ENCODE results near the gene FAM135A.
A peak's percentile ranks its signal among the peaks of the same experiment; 100 is the strongest.

DNA sequence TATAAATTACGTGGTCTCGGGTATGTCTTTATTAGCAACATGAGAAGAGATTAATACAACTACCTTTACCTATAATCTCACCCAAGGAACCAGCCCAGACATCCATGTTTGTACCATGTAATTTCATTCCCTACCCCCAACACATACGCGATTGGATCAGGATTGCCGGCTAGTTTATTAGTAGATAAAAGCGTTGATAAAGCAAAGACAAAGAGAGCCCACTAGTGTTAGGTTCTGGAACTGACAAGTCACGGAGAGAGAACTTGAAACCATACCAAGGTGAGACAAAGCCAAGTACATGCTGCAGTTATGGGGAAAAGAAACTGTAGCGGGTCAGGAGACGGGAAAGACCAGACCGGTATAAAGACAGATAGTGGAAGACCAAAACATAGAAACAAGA, 37.4 kb upstream of the FAM135A start:
- TF ChIP-seq, protein P1, sequence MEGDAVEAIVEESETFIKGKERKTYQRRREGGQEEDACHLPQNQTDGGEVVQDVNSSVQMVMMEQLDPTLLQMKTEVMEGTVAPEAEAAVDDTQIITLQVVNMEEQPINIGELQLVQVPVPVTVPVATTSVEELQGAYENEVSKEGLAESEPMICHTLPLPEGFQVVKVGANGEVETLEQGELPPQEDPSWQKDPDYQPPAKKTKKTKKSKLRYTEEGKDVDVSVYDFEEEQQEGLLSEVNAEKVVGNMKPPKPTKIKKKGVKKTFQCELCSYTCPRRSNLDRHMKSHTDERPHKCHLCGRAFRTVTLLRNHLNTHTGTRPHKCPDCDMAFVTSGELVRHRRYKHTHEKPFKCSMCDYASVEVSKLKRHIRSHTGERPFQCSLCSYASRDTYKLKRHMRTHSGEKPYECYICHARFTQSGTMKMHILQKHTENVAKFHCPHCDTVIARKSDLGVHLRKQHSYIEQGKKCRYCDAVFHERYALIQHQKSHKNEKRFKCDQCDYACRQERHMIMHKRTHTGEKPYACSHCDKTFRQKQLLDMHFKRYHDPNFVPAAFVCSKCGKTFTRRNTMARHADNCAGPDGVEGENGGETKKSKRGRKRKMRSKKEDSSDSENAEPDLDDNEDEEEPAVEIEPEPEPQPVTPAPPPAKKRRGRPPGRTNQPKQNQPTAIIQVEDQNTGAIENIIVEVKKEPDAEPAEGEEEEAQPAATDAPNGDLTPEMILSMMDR (conservative IDR thresholded peaks at IDR 0.05; ENCODE audit: low read depth in 2 of 2): peak; percentile 68 to 73
- TF ChIP-seq EZH2phosphoT487 (IDR thresholded peaks at IDR 0.05; ENCODE audit: unreplicated experiment): no peak
- TF ChIP-seq, protein P2, sequence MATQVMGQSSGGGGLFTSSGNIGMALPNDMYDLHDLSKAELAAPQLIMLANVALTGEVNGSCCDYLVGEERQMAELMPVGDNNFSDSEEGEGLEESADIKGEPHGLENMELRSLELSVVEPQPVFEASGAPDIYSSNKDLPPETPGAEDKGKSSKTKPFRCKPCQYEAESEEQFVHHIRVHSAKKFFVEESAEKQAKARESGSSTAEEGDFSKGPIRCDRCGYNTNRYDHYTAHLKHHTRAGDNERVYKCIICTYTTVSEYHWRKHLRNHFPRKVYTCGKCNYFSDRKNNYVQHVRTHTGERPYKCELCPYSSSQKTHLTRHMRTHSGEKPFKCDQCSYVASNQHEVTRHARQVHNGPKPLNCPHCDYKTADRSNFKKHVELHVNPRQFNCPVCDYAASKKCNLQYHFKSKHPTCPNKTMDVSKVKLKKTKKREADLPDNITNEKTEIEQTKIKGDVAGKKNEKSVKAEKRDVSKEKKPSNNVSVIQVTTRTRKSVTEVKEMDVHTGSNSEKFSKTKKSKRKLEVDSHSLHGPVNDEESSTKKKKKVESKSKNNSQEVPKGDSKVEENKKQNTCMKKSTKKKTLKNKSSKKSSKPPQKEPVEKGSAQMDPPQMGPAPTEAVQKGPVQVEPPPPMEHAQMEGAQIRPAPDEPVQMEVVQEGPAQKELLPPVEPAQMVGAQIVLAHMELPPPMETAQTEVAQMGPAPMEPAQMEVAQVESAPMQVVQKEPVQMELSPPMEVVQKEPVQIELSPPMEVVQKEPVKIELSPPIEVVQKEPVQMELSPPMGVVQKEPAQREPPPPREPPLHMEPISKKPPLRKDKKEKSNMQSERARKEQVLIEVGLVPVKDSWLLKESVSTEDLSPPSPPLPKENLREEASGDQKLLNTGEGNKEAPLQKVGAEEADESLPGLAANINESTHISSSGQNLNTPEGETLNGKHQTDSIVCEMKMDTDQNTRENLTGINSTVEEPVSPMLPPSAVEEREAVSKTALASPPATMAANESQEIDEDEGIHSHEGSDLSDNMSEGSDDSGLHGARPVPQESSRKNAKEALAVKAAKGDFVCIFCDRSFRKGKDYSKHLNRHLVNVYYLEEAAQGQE (IDR thresholded peaks at IDR 0.05; ENCODE audit: unreplicated experiment): no peak
- no peak for TF ChIP-seq POLR2AphosphoS5 (IDR thresholded peaks at IDR 0.05; ENCODE audit: low read depth)
- no peak for TF ChIP-seq EZH2 (IDR thresholded peaks at IDR 0.05; ENCODE audit: low read depth, unreplicated experiment)
- TF ChIP-seq JUNB (IDR thresholded peaks at IDR 0.05; ENCODE audit: unreplicated experiment): no peak
- no peak for TF ChIP-seq ZNF114 (CRISPR knock-in tag; IDR thresholded peaks at IDR 0.05)
- TF ChIP-seq ZNF331 (CRISPR knock-in tag; IDR thresholded peaks at IDR 0.05; ENCODE audit: low read depth): no peak
